GM21529 (cell line): ENCODE data around the gene MIEF2.
"Not testable (repeated sequence)": the region's sequence is repeated elsewhere in the genome, so short reads cannot be mapped to it uniquely, and the experiment has no call there.

Experiments used
- ATAC-seq: cut with Tn5 transposase; IDR thresholded peaks from one replicate; pipeline ENCODE4 v1.9.1; 2021; ENCODE audit not compliant: unreplicated experiment

Gene MIEF2, protein sequence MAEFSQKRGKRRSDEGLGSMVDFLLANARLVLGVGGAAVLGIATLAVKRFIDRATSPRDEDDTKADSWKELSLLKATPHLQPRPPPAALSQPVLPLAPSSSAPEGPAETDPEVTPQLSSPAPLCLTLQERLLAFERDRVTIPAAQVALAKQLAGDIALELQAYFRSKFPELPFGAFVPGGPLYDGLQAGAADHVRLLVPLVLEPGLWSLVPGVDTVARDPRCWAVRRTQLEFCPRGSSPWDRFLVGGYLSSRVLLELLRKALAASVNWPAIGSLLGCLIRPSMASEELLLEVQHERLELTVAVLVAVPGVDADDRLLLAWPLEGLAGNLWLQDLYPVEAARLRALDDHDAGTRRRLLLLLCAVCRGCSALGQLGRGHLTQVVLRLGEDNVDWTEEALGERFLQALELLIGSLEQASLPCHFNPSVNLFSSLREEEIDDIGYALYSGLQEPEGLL

DNA sequence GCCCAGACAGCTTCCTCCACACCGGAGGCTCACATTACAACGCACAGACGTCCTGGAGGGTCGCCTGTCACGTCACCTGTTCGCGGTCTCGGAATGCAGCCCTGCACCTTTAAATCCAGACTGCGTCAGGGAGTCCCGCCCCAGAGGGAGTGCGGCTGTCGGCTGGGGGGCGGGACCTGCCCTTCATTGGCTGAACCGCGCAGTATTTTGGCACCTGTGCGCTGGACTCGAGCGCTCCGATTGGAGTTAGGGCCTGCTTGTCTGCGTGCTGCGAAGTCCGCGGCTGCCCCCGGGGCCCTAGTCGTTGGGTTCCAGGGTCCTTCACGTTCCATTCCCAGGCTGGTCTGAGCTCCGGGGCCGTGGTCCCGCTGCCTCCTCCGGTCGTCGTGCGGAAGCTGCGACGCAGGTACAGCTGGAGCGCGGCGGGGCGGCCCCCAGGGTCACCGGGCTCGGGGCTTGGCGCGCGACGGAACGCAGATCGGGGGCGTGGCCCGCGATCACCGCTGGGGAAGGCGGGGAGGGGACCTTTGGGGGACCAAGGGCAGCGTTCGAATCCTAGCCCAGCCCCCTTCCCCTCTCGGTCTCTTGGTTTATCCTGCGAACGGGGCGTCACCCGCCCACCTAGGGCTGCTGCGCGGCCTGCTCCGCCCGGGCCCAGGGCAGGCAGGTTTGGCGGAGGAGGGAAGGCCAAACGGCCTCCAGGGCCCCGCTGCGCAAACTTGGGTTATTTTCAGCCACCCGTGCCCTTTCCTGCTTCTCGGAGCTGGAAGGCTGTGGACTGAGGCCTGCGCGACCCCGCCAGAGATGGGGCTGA lies at the start of gene MIEF2:
Gene MIEF2, plus strand, starts transcription at position 331 of the 814 bp plus-strand sequence. CDS start 2,059 bp downstream, outside the sequence.
- peak; percentile 80 for ATAC-seq

DNA sequence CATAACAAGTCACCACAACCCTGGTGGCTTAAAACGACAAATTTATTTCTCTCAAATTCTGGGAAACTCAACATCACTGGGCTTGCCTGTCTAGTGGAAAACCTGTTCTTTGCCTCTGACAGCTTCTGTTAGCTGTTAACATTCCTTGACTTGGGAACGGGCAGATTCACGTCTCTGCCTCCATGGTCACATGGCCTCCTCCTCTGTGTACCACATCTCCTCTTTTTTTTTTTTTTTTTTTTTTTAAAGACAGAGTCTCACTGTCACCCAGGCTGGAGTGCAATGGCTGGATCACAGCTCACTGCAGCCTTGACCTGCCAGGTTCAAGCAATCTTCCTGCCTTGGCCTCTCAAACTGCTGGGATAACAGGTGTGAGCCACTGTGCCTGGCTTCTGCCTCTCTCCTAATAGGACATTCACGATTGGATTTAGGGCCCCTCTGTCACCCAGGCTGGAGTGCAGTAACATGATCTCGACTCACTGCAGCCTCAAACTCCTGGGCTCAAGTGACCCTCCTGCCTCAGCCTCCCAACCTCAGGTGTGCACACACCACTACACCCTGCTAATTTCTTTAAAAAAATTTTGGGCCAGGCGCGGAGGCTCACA lies 46.7 kb upstream of the MIEF2 start:
- ATAC-seq: no peak

DNA sequence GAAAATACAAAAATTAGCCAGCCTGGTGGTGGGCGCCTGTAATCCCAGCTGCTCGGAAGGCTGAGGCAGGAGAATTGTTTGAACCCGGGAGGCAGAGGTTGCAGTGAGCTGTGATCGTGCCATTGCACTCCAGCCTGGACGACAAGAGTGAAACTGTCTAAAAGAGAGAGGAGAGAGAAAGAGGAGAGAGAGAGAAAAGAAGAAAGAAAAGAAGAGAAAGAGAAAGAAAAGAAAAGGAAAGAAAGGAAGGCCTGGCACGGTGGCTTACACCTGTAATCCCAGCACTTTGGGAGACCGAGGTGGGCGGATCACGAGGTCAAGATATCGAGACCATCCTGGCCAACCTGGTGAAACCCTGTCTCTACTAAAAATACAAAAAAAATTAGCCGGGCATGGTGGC lies 43.6 kb upstream of the MIEF2 start:
- ATAC-seq: not testable (repeated sequence)

DNA sequence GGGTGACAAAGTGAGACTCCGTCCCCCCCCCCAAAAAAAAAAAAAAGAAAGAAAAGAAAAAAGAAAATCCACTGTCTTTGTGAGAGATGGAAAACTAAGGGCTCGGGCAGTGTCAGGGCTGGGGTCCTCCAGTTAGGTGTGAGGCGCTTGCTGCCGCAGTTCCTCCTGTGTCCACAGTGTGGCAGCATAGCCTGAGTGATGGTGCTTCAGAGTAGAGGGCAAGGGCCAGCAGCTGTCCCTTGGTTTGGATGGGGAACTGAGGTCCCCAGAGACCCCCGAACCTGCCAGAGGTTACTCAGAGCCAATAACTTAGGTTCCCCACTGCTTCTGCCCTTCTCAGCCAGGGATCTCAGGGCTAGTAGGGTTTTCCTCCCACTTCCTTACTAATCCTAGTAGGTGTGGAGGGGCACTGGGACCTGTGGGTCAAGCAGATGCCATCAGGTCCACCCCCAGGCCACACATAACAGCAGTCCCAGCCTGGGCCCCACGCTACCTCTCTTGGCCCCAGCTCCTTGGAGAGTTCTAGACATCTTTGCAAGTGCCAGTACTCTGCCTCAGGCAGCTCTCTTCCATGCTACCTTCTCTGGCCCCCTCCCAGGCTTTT lies 42.9 kb upstream of the MIEF2 start:
- ATAC-seq: no peak

DNA sequence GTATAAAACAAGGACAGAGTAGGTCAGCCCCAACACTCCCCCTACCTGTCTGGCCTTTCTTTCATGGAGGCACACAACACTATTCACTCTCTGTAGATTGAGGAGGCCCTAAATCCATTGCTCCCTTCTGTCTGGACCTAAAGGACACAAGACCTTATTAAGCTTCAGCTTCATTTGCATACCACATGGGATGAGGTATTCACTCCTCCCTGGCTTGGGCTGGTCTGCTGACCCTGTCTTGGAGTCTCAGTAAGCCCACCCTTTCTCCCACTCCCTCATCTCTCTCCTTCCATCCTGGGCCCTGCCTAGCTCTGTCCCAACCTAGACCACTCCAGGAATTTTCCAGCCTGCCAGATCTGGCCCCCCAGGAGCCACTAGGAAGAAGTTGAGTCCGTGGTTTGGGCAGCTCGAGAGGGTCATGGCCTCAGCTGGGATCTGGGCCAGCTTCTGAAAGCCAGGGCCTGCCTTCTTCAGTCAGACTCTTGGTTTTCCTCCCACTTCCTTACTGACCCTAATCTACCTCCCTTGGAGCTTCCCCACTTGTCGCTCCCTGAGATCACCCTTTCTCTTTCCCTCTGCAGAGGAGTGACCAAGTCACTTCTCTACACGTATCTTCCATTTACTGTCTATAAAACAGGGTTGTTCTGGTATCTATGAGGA lies 41.6 kb upstream of the MIEF2 start:
- ATAC-seq: no peak

DNA sequence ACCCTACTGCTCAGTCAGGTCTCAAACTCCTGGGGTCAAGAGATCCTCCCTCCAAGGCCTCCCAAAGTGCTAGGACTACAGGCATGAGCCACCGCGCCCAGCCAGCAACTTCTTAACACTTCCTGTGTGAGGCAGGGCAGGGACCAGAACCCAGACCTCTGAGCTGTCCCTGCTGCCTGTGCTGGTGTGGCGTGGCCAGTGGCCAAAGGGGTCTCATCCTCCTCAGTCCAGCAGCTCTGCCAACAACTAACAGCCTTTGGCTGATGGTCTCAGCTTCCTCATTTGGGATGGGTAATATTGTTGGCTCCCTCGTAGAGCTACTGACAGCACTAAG lies 36.4 kb upstream of the MIEF2 start:
- ATAC-seq: no peak

DNA sequence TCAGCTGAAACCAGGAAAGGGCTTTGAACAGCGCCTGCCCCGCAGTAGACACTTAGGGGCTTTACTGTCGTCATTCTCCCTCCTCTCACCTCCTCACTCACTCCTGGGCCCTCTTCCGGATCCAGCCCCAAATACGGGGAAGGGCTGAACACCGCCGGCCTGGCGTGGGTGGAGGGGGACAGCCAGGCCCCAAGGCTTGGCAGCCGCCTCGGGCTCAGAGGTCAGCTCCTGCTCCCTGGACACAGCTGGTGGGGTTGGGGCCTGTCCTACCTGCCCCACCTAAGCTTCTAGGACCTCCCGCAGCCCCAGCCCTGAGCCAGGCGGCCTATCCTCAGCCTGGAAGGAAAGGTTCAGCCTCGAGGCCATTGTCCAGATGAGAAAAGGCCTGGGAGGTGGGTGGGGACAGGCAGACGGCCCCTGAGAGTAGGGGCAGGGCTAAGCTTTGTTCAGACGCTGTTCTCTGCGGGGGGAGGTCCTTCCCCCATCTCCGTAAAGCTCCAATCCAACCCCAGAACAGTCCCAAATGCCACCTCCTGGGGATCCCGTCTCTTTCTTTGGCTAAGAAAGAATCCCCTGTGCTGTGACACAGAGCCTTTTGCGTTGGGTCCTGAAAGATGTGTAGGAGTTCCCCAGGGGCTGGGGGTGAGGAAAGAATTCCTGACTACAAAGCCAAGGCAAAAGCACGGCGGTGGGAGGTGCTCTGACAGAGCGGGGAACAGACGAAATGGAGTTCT lies 35.9 kb upstream of the MIEF2 start:
- ATAC-seq: no peak

DNA sequence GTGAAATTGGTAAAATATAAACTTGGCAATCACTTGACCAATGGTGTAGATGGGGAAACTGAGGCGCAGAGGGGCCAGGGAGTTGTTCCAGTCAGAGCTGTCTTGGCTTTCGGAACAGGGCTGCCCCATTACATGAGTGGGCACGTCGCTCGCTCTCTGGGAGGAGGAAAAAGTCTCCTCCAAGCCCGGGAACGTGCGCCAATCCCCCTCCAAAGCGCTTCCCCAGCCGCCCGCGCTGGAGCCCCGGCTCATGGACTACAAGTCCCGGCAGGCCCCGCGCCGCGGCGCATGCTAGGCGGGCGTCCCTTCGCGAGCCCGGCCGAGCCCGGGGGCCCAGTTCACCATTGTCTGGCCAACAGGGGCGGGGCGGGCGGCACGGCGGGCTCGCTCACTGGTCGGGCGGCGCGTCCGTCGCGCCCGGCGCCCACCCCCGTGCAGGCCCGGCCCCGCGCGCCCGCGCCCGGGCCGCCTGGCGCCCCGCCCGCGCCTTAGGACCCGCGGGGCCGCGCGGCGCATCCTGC lies 35.3 kb upstream of the MIEF2 start, which contains the start of gene LLGL1:
Gene LLGL1, plus strand, starts transcription at position 515 of the 521 bp plus-strand sequence. CDS start 48 bp downstream, outside the sequence.
- peak; percentile 77 for ATAC-seq

DNA sequence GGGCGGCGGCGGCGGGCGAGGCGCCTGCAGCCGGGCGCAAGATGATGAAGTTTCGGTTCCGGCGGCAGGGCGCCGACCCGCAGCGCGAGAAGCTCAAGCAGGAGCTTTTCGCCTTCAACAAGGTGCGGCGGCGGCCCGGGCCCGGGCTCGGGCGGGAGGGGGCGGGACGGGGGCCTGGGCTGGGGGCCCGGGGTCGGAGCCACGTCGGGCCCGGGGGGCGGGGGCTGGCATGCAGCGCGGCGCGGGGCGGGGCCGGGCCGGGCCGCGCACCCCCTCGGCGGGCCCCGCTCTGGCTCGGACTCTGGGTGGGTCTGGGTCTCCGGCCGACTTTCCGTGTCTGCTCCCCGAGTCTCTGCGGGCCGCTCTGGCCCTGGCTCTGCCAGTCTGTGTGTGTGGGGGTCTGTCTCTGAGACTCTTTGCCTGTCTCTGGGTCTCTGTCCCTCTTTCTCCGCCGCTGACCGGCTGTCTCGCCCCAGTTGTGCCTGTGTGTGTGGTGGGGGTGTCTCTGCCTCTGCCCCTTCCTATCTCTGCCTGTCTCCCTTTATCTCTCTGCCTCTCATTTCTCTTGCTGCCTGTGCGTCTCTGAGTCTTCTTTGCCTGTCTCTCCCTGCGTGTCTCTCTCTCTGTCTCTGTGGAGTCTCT lies 34.7 kb upstream of the MIEF2 start:
- no peak for ATAC-seq

DNA sequence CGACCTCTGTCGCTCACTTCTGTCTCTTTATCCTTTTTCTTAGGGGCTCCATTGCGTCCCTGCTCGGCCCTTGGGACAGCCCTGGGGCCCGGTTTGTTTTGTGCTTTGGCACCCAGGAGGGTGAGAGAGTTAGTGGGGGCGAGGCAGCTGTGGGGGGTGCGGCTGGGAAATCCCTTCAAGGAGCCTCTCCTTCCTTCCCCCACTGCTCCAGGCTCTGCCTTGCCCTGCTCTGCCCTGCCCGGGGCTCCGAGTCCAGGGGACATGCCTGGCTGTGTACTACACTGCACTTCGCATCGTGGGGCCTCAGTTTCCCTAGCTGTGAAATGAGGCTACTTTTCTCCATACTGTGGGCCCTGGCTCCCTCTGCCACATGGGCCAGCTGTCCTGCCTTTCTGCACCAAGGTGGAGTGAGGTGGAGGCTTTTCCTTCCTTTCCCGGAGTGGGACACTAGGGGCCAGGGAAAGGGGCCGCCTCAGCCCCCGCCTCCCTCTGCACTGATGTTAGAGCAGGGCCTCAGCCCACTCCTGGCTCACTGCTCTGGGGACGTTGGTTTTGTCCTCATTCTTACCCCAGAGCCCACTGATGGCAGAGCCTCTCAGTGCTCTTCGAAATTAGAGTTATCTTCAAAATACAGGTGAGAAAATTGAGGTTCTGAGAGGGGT lies 34.0 kb upstream of the MIEF2 start:
- ATAC-seq: no peak

DNA sequence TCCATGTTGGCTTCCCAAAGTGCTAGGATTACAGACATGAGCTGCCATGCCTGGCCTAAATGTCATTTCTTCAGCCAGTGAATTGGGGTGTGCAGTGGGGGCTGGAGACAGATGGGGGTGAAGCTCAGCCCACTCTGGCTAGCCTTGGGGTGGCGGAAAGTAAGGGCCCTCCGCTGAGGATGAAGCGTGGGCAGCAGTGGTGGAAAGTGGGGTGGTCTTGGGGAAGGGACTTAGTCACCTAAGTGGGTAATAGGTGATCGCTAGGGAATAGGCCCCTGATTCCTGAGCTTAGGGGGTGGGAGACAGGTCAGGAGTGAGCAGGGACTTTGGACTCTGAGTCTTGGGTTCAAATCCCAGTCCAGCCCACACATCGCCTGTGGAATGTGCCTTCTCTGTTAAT lies 32.8 kb upstream of the MIEF2 start:
- no peak for ATAC-seq

DNA sequence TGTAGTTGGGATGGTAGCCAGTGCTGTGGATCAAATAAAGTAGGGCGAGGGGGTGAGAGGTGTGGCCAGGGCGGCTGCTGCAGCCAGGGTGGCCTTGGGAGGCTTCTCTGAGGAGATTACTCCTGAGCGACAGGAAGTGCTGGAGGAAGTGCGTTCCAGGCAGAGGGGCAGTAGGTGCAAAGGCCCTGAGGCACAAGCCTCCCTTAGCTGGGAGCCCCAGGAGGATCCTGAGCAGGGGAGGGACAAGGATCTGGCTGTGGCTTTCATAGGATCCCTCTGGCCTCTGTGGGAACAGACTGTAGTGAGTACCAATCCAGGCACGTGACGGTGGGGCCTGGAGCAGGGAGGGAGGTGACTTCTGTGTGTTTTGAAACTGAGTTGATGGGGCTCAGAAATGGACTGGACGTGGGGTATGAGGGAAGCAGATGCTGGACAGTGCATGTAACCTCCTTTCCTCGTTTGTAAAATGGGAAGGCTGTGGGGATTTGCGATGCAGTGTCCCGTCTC lies 32.2 kb upstream of the MIEF2 start:
- ATAC-seq: no peak

DNA sequence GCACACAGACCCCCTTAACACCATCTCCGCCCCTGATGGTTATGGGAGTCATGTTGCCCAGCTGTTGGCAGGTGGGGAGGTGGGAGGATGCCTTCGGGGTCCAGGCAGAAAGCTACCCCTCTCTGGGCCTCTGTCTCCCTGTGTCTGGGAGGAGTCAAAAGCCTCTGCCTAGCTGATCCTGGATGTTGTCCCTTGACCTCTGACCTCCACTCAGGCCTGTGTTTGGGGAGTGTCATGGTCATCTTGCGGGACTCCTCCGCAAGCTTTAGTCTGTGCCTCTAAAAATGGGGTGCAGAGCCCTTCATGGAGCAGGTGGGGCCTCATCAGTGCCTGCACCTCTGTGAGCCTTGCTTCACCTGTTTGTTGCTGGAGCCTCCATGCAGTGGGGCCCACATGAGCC lies 31.2 kb upstream of the MIEF2 start:
- no peak for ATAC-seq

DNA sequence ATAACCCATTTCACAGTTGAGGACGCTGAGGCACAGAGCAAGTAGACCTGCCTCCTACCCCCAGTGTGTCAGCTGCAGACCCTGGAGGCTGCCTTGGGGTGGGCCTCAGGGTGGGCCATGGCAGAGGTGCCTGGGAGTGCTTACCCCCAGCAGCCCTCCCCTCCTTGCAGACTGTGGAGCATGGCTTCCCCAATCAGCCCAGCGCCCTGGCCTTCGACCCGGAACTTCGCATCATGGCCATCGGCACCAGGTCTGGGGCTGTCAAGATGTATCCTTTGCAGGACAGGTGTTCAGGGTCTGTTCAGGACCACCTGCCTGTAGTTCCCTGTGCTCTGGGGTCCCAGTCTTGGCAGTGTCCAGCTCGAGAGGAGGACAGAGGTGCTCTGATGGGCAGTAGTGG lies 30.7 kb upstream of the MIEF2 start:
- no peak for ATAC-seq

DNA sequence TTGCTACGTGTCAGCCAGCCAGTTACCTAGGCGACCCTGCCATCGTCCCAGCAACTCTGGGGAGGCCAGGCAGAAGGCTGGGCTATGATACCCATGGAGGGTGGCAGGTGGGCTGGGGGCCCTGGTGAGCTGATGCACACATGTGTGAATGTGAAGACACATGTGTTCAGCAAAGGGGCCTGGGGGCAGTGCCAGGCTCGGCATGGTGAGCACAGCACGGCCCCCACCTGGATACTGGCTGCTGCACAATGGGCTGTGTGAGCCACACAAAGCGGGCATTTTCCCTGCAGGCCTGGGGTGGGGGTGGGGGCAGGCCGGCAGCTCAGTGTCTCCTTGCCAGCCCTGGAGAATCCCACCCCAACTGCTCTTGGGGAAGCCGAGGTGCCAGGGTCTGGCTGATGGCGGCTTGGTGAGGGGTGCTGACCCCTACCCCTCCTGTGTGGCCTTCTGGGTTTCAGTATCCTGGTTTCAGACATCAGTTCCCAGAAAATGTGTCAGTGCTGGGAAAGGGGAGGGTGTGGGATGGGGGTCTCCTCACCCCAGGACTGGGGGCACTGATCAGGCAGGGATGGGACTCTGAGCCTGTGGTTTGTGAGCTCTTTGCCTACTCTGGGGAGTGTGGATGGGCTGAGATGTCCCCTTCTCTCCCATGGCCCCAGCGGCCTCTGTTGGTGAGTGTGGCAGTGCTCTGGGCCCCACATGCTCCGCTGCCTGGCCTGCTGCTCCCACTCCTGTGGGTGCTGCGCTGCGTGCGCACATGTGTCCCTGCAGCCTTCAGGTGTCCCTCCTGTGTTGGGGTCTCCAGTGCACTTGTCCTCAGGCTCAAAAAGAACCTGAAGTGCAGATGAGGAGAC lies 29.9 kb upstream of the MIEF2 start:
- ATAC-seq: no peak

DNA sequence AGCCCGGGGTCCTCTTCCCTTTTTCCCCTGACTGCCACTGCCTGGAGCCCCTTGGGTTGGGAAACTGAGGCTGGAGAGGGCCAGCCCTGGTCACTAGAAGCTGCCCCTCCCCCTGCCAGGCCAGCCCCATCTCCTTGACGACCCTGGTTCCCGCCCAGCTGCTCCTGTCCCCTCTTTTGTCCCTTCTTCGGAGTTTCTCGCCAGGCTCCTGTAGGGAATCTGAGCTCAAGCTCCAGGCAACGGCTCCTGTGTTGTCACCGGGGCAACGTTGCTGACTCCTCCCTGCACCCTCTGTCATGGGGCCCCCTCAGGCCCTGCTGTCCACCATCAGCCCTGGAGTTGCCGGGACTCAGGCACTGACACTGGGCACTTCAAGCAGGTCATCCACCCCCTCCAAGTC lies 29.3 kb upstream of the MIEF2 start:
- no peak for ATAC-seq

DNA sequence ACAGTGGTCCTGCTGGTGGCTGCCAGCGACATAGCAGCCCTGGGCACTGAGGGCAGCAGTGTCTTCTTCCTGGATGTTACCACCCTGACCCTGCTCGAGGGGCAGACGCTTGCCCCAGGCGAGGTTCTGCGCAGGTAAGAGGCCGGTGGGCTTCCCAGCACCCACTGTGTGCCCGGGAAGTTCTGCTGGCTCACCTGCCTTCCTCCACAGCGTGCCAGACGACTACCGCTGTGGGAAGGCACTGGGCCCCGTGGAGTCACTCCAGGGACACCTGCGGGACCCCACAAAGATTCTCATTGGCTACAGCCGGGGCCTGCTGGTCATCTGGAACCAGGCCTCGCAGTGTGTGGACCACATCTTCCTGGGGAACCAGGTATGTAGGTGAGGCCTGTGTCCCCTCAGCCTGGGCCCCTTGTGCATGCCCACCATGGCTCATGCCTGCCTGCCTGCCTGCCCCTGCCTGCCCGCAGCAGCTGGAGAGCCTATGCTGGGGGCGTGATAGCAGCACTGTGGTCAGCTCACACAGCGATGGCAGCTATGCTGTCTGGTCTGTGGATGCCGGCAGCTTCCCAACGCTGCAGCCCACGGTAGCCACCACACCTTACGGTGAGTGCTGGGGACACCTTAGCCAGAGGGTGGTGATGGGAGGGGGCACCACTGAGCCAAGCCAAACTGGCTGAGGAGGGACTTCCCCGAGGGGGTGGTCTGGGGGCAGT lies 26.5 kb upstream of the MIEF2 start:
- ATAC-seq: no peak
